ENCODE results near the gene ZNF821.
"Not testable (repeated sequence)": the region's sequence is repeated elsewhere in the genome, so short reads cannot be mapped to it uniquely, and the experiment has no call there.

The ZNF821 gene

DNA sequence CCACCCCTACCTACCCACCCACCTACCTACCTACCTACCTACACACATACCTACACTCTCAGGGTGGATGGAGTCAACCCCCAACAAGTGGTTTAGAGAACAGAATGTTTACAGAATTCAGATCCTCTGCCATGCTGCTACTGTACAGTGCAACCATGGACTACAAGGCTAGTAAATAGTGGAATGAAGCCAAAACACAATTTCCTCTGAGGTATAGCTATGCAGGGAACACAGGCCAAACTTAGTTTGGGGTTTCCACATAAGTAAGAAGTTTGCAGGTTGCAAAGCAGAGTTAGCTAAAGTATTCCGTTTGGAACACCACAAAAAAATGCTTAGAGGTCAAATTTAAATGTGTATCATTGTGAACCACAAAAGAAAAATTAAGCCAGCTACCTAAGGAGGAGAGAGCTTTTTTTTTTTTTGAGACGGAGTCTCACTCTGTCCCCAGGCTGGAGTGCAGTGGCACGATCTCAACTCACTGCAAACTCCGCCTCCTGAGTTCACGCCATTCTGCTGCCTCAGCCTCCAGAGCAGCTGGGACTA, 72.7 kb downstream of the ZNF821 start:
- no peak for DNase-seq

DNA sequence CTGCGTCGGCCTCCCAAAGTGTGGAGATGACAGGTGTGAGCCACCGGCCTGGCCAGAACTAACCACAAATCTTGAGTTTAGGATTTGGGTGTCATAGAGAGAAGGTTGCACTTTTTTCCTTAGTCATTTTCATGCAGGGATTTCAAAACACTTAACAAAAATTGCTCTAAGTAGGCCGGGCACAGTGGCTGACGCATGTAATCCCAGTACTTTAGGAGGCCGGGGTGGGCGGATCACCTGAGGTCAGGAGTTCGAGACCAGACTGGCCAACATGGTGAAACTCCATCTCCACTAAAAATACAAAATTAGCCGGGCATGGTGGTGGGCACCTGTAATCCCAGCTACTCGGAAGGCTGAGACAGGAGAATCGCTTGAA, 73.8 kb downstream of the ZNF821 start:
- not testable (repeated sequence) for DNase-seq
